ENCODE data around the gene SIRT6.

DNA sequence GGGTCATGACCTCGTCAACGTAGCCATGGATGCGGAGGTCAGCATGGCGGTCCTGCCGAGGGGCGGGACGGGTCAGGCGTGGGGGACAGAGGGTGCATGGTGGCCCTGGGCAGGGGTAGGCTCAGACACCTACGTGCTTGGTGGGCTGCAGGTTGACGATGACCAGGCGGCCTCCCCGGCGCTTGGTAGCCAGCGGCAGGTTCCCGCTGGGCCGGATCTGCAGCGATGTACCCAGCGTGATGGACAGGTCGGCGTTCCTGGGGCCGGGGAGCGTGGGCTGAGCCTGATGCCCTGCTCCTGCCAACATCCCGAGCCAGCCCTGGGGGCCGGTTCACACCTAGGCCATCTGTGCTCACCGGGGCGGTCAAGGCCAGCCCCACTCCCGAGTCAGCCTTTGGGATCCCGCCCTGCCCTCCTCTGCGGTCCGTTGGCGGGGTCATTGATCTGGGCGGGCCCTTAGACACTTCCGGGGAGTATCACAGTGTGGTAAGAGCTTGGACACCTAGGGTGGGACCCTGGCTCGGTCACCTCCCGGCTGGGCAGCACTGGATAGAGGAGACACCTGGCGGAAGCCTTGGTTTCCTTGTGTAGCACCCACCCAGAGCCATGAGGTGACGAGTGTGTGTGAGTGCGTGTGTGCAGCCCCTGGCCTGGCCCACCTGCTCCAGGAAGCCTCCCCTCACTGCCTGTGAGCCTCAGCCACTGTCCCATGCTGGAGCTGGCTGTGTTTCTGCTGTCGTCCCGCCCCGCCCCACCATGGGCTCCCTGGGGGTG, 7.3 kb downstream of the SIRT6 start:
- TF ChIP-seq POLR2AphosphoS5 (IDR thresholded peaks at IDR 0.05; ENCODE audit: borderline replicate concordance, low read depth, low read length): no peak; the same call in 1 of the 2 replicates
- no peak for TF ChIP-seq EZH2 (IDR thresholded peaks at IDR 0.05)
